Stimulated activated CD4-positive, alpha-beta T cell treated with anti-CD3 and anti-CD28 coated beads, Interleukin-4, amount 100 ng/mL, for 24 hours (primary cell): Measurements from ENCODE around the gene RLN3.

Experiments used
- DNase-seq: peaks from one replicate; pipeline ENCODE4 v3.0.0-alpha.2; 2020

RLN3 gene

GRCh38 chr19:14056069-14056666 is 28.2 kb downstream of the RLN3 start:
- no peak for DNase-seq

DNA sequence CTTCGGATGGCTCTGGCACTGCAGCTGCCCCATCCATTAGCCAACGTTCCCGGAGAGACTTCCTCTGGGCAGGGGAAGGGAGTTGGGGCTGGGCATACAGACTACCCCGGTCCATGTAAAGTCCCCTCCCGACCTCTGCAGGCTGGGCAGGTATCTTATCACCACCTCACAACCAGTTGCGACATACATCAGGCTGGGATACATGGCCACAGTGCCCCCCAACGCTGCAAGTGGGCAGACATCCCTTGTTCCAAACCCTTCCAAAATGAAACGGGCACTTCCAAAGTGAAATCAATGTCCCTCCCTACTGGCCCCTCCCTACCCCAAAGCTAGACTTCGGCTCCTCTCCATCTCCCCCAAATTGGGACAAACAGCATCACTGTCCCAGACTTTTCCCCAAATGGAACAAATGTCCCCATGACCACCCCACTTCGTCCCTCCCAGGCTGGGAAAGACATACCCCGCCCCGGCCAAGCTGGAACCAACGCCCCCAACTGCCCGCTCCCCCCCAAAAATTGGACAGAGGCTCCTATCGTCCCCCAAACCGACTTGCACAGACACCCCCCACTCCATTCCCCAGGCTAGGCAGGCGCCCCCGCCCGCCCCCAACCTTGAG is 28.9 kb downstream of the RLN3 start:
- DNase-seq, result no peak

- no peak for DNase-seq
Measured at GRCh38 chr19:14058182-14059092, 30.5 kb downstream of the RLN3 start.

GRCh38 chr19:14059093-14059480 is 31.1 kb downstream of the RLN3 start:
- DNase-seq, result peak; percentile 52

- DNase-seq, result no peak
Measured at GRCh38 chr19:14059652-14060155, 31.8 kb downstream of the RLN3 start.

DNA sequence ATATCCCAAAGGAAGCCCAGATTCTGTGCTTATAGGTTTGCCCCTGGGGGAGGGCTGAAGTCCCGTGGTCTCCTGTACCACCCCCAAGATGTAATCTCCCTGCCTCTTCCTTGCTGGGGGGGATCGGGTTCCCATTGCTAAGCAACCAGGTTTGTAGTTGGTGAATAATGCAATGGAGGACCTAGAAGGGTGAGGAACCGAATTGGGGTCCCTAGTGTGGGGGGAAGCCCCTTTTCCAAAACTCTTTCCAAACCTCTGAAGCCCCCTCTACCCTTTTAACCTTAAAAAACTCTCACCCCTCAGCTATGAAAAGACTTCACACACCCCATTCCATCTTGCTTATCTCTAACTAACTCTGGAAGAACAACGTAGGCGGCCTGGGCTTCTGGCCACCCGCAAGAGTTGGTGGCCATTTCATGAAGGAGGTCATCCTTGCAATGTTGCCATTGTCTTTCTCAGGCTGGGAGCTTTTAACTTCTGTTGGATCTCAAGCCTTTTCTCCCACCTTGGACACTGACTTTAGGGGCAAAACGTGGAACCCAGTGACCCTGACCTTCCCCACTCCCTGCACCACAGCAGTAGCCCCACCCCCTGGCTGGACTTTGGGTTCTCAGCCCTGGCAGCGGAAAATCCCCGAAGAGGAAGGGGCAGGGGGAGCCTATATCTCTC is 33.3 kb downstream of the RLN3 start:
- no peak for DNase-seq

DNA sequence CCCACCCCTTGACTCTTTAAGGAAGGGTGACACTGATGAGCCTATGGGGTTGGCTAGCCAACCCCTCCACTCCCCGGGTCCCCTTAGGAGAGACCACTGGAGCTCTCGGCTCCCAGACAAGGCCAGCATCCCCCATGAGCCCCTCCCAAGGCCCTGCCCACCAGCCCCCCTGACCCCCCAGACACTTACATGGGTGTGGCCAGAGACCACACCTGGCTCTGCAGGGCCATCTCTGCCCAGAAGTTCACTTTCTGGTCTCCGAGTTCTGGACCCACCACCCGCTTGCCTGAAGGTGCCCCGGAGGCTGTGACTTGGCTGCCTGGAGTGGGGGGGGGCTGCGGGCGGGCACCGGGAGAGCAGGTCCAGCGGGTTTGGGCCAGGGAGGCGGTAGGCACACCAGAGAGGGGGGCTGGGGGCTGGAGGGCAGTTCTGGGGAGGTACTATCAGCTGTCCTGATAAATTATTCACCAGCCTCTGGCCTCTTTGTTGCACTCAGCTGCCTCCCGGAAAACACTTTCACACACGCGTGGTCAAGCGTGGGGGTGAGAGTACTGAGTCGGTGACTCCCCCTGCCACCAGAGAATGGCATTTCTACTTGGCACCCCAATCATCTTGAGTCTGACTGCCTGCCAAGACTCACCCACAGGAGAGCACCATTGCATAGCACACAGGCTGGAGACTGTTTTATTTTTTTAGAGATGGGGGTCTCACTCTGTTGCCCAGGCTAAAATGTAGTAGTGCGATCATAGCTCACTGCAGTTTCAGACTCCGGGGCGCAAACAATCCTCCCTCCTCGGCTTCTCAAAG is 34.0 kb downstream of the RLN3 start, which contains the start of gene PALM3:
TSS of gene PALM3 (minus strand) at position 326 of the 807 bp plus-strand sequence. CDS start at position 230, 96 bp downstream.
- DNase-seq, result no peak

GRCh38 chr19:14062558-14062855 is 34.6 kb downstream of the RLN3 start:
- no peak for DNase-seq

- DNase-seq, result no peak
Measured at GRCh38 chr19:14063105-14063504, 35.2 kb downstream of the RLN3 start.

GRCh38 chr19:14066134-14066533 is 38.2 kb downstream of the RLN3 start:
- no peak for DNase-seq

DNA sequence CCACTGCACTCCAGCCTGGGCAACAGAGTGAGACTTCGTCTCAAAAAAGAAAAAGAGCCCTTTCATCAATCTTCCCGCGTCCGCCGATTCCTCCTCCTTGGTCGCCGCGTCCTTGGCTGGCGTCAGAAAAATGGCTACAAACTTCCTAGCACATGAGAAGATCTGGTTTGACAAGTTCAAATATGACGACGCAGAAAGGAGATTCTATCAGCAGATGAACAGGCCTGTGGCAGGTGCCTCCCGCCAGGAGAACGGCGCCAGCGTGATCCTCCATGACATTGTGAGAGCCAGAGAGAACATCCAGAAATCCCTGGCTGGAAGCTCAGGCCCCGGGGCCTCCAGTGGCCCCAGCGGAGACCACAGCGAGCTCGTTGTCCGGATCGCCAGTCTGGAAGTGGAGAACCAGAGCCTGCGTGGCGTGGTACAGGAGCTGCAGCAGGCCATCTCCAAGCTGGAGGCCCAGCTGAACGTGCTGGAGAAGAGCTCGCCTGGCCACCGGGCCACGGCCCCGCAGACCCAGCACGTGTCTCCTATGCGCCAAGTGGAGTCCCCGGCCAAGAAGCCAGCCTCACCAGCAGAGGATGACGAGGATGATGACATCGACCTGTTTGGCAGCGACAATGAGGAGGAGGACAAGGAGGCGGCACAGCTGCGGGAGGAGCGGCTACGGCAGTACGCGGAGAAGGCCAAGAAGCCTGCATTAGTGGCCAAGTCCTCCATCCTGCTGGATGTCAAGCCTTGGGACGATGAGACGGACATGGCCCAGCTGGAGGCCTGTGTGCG is 42.5 kb downstream of the RLN3 start:
- DNase-seq, result no peak

GRCh38 chr19:14072535-14073260 is 44.8 kb downstream of the RLN3 start, which contains the start of gene MISP3:
Gene MISP3, plus strand, starts transcription at chr19:14072786. Its CDS starts 524 bp downstream, at chr19:14073310.
- DNase-seq, result peak; percentile 26

DNA sequence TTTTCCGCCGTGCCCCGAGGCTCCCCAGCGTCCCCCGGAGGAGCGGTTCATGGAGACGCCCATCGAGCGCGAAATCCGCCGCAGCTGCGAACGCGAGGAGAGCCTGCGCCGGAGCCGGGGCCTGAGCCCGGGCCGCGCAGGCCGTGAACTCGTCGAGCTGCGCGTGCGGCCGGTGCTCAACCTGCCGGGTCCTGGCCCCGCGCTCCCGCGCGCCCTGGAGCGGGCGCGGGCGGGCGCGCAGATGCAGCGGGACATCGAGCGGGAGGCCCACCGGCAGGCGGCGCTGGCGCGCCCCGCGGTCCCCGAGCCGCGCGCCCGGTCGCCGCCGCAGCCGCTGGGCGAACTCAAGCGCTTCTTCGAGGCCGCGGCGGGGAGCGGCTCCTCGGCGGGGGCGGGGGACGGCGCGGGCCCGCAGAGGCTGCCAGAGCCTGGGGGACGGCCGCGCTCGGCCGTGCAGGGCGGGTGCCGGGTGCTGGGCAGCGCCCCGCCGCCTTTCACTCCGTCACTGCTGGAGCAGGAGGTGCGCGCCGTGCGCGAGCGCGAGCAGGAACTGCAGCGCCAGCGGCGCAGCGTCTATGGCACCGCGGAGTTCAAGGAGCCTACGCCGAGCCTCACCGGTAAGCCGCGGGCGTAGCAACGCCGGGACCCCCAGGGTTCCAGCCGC is 45.4 kb downstream of the RLN3 start:
- peak; percentile 72 for DNase-seq

DNA sequence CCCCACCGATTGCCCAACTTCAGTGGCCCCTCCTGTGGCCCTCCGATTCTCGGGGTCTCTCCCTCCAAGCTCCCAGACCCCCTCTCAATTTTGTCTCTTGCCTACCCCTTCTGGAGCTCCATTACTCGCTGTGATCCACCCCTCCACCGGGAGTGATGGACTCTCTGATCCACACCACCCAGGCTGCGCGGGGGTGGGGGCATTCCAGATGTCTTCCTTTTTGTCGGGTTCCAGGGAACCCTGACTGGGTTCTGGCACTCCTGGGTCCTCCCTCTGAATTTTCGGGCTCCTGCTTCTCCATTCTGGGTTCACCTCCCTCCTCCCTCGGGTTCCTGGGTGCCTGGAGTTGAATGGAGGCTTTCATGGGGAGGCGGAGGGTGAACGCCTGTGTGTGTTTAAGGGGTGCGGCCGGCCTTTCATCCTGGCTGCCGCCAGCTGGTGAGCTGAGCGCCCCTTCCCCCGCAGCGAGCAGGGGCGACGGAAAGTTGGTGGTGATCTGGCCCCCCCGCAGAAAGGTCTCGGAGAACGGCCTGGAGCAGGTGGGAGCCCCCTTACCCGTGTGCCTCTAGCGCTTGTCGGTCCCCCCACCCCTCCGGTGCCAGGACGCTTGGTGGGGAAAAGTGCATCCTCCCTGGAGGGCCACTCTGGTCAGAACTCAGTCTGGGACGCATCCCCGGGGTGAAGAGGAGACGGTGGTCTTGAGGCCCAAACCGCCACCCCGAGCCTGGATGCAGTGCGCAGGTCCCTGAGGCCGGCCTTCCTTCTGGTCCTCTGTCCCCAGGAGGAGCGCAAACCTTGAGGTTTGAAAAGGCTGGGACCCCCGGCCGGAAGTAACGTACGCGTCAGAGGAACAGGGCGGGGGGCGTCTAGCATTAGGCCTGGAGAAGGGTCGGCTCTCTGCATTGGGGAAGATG is 46.2 kb downstream of the RLN3 start:
- DNase-seq, result peak; percentile 30

GRCh38 chr19:14078411-14078810 is 50.5 kb downstream of the RLN3 start:
- DNase-seq, result no peak
